Stimulated activated CD8-positive, alpha-beta memory T cell treated with anti-CD3 and anti-CD28 coated beads, Interleukin-15, amount 100 ng/mL, for 4 hours (primary cell): ENCODE results near the gene CLSTN2.

Experiments
- DNase-seq, 2 donors: peaks; one replicate each; pipeline ENCODE4 v3.0.0-alpha.2; 2020; ENCODE audit warnings: low read depth in 2 of 2

CLSTN2 gene

GRCh38 chr3:140148824-140149390 is 213.9 kb downstream of the CLSTN2 start:
- no peak for DNase-seq

- DNase-seq = no peak
These were observed 216.3 kb downstream of the CLSTN2 start for GRCh38 chr3:140151321-140151720.

GRCh38 chr3:140152851-140153639 is 218.1 kb downstream of the CLSTN2 start:
- DNase-seq = no peak

DNA sequence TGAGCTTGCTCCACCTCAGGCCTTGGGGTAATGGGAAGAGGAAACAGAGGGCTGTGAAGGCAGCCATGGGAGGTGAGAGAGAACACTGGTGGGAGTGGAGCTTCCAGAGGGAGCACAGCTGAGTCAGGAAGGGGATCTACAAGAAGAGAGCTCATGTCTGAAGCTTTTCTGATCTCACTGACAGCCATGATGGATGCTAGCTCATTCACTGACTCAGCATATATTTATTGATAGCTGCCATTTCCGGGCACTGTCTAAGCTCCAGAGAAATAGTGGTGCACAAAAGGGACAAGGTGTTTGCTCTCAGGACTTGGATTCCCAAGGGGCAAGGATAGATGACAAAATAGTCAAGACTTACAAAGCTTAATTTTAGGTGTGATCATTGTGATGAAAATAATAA is 218.8 kb downstream of the CLSTN2 start:
- DNase-seq = no peak

DNA sequence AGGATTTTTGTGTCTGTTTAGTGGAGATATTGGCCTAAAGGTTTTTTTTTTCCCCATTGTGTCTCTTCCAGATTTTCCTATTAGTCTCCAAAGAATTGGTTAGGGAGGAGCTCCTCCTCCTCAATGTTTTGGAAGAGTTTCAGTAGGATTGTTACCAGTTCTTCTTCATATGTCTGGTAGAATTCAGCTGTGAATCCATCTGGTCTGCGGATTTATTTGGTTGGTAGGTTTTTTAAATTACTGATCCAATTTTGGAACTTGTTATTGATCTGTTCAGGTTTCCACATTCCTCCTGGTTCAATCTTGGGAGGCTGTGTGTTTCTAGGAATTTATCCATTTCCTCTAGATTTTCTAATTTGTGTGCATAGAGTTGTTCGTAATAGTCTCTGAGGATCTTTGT is 222.2 kb downstream of the CLSTN2 start:
- DNase-seq = no peak

DNA sequence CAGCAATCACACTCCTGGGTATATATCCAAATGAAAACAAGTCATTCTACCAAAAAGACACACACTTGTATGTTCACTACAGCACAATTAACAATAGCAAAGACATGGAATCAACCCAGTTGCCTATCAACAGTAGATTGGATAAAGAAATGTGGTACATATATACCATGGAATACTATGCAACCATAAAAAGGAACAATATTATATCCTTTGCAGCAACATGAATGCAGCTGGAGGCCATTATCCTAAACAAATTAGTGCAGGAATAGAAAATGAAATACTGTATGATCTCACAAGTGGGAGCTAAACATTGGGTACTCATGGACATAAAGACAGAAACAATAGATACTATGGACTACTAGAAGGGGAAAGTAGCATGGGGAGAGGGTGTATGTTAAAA is 224.7 kb downstream of the CLSTN2 start:
- DNase-seq = no peak

GRCh38 chr3:140160553-140160952 is 225.6 kb downstream of the CLSTN2 start:
- no peak for DNase-seq

- no peak for DNase-seq
These were observed 227.6 kb downstream of the CLSTN2 start for GRCh38 chr3:140162551-140162950.

GRCh38 chr3:140163159-140163763 is 228.3 kb downstream of the CLSTN2 start:
- no peak for DNase-seq

DNA sequence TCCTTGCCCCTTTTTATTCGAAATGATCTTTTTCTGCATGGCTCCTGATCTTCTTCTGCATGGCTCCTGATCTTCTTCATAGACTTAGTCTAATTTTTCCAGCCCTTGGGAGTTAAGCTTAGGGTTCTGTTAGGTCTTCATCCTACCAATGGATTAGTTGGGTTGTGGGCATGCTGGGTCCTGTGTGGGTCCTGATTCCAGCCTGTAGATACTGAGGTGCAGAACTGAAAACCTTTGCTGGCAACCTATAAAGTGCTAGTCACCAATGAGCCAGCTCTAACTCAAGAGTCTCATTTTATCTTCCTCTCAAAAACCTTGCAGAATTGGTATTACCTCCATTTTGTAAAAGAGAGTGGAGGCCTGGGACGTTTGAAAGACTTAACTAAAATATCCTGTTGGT is 229.2 kb downstream of the CLSTN2 start:
- DNase-seq = no peak

GRCh38 chr3:140164922-140165590 is 230.1 kb downstream of the CLSTN2 start:
- no peak for DNase-seq

DNA sequence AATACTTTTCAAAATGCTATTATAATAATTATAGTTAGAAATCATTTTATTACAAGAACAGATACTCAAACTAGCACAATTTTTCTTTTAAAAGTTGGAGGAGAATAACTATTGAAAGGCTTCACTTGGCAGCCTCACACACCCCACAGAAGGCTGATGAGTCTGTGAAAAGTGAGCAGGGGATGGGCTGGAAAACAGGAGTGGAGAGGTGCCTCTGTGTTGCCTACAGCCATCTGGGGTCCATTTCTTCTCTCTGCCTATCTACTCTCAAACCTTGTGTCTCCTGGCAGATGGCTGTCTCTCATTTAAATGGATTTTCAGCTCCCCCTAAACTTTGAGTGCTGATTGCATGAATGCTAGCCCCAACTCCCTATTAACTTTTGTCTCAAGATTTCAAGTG is 230.8 kb downstream of the CLSTN2 start:
- DNase-seq = no peak

DNA sequence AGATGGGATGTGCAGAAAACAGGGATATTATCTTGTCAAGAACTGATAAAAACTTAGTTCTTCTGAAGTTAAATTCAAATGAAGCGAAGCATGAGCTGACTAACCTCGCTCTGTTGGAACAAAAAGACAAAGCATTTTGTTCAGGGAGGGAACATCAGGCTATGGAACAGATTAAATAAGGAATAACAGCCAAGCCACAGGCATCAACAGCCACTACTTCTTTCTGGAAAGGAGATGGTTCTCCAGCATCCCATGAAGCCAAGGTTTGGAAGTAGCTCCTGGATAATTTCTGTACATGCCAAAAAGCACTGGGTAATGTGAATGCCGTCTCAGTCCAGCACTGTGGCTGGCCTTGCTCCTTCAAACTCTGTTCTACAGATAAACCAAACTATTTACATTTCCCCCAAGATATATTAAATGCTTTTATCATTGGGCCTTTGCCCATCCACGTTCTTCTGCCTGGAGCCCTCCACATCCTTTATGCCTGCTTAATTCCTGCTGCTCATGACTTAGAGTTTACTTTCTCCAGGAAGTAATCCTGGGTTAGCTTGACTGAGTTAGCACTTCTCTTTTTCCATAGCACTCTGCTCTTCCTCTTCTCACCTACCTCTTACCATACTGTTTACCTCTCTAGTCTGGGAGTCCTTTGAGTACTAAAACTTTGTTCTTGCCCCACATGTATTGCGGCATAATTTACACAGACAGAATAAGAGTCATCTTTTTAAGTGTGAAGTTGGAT is 232.0 kb downstream of the CLSTN2 start:
- no peak for DNase-seq

- DNase-seq = no peak
These were observed 232.8 kb downstream of the CLSTN2 start for GRCh38 chr3:140167600-140168281.

GRCh38 chr3:140170612-140171011 is 235.6 kb downstream of the CLSTN2 start:
- no peak for DNase-seq

DNA sequence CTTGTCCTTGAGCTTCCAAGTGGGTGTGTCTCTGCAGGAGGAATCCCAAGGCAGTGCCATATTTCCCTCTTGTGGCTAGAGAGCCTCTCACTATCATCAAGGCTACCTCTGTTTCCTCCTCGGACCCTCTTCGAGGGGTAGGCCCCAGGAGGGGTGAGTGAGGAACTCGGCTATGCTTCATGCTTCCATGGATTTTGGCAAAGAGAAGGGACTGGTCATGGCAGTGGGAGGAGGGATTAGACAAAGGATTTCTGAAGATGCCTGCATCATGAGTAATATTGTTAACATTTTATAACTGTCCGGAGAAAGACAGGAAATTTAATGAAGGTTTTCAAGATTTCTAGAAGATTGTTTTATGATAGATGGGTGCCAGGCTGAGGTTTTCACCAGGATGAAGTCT is 241.5 kb downstream of the CLSTN2 start:
- no peak for DNase-seq

- no peak for DNase-seq
These were observed 243.0 kb downstream of the CLSTN2 start for GRCh38 chr3:140177943-140178342.

GRCh38 chr3:140178482-140178881 is 243.5 kb downstream of the CLSTN2 start:
- no peak for DNase-seq

DNA sequence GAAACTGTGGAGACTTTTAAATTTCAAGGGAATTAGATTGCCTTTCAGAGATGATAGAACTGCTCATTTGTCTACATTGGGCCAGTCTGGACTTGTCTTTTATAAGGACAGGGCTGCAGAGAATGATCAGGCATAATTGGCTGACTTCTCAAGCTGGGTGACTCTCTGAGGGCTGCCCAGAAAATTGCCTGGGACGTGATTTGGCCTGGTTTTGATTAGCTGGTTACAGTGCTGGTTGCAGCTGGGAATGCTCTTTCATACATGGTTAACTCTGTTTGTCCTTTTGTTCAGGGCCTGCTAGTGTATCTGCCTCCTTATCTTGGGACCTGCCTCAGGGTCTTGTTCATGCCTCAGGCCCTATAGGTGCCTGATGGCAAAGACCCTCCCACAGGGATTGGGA is 245.6 kb downstream of the CLSTN2 start:
- DNase-seq = no peak

- no peak for DNase-seq
These were observed 250.4 kb downstream of the CLSTN2 start for GRCh38 chr3:140185375-140185774.

DNA sequence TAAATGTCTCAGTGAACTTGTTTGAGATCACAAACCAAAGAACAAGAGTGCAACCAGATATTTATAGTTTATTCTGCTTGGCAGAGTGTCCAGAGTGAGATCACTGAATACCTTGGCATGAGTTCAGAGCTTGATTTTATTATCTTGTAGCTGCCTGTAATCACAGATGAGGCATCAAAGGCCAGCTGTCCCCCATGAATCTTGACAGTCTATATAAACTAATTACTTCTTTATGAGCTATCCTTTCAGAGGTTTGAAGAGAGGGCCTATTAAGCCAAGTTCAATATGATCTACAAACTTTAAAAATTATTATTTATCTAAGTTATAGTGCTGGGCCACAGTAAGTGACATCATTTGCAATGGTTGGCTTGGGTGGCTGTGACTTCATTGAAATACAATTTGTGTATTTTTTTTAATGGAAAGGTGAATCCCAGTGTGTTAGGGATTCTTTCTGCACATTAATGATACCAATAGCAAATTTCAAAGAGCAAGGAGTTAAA is 251.5 kb downstream of the CLSTN2 start:
- no peak for DNase-seq
